Nephron progenitor cell (in vitro differentiated cells): ENCODE data around the gene CFAP300.
A peak's percentile ranks its signal among the peaks of the same experiment; 100 is the strongest.

Source experiments
- DNase-seq: peaks from one replicate; pipeline ENCODE4 v3.0.0; 2021
- H3K27ac Mint-ChIP-seq: 2 replicates; pipeline ENCODE4 v1.8.0; 2021; ENCODE audit warnings: mild to moderate bottlenecking, moderate library complexity, mixed read lengths
- H3K27me3 Mint-ChIP-seq: 2 replicates; pipeline ENCODE4 v1.8.0; 2021; ENCODE audit warnings: mild to moderate bottlenecking, low read depth, mixed read lengths; ENCODE audit not compliant: poor library complexity
- H3K36me3 Mint-ChIP-seq: 2 replicates; pipeline ENCODE4 v1.8.0; 2021; ENCODE audit warnings: low read depth, mixed read lengths
- H3K4me1 Mint-ChIP-seq: 2 replicates; pipeline ENCODE4 v1.8.0; 2021; ENCODE audit warnings: mixed read lengths
- H3K4me3 Mint-ChIP-seq: 2 replicates; pipeline ENCODE4 v1.8.0; 2021; ENCODE audit warnings: mild to moderate bottlenecking, moderate library complexity, mixed read lengths
- H3K9me3 Mint-ChIP-seq: 2 replicates; pipeline ENCODE4 v1.8.0; 2021; ENCODE audit warnings: mild to moderate bottlenecking, moderate library complexity, mixed read lengths
- CTCF ChIP-seq: fragments of 200-600 bp; sonication (generic); IDR thresholded peaks from 2 replicates; pipeline ENCODE4 v1.5.0; 2021; ENCODE audit warnings: antibody characterized with exemption

CFAP300 gene

DNA sequence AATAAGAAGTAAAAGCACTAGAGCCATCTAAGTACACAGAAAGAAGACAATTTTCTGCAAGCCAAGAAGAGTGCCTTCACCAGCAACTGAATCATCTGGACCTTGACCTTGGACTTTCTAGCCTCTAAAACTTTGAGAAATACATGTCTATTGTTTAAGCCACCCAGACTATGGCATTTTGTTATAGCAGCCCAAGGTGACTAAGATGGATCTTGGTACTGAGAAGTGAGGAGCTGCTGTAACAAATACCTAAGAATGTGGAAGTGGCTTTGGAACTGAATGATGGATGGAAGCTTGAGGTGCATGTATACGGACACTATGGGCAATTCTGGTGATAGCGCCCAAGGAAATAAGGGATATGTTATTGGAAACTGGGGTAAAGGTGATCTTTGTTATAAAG is 14.9 kb downstream of the CFAP300 start:
- Mint-ChIP-seq H3K4me3 (no peak overlapping the region), H3K36me3 (peaks cover 19% of the 10 kb centered on the region), H3K9me3 (no peaks in the 10 kb centered on the region), H3K27ac (no peak overlapping the region), H3K27me3 (peaks cover 3% of the 10 kb centered on the region), H3K4me1 (no peaks in the 10 kb centered on the region)
- no peak for DNase-seq
- no peak for TF ChIP-seq CTCF

DNA sequence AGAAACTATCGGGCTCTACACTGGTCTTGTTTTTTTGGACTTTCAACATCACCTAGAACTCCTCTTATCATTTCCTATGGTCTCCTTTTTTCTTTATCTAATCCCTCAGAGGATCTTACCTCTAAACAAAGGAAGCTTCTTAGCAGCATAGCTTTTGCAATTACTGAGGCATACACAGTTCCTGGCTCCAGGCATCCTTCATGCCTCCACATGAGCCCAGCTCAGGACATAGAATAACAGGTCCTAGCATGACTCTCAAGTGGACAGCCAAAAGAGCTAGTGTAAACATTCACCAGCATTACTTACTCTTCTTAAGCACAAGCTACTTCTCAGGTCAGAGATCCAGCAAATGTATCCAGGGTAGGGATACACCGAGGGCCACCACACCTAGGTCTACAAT is 17.1 kb downstream of the CFAP300 start:
- Mint-ChIP-seq H3K4me3 (no peak overlapping the region), H3K27me3 (peaks cover 3% of the 10 kb centered on the region), H3K9me3 (no peaks in the 10 kb centered on the region), H3K4me1 (no peaks in the 10 kb centered on the region), H3K36me3 (peaks cover 11% of the 10 kb centered on the region), H3K27ac (no peak overlapping the region)
- no peak for TF ChIP-seq CTCF
- DNase-seq: no peak

DNA sequence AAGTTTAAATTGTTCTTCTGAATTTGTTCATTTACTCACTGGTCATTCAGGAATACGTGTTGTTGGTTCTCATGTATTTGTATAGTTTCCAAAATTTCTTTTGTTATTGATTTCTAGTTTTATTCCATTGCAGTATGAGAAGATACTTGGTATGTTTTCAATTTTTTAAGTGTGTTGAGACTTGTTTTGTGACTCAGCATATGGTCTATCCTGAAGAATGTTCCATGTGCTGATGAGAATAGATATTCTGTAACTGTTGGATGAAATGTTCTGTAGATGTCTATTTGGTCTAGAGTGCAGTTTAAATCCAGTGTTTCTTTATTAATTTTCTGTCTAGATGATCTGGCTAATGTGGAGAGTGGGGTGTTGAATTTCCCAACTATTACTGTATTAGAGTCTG is 23.5 kb downstream of the CFAP300 start:
- Mint-ChIP-seq H3K4me1 (no peaks in the 10 kb centered on the region), H3K27me3 (no peaks in the 10 kb centered on the region), H3K9me3 (peaks cover 43% of the 10 kb centered on the region), H3K27ac (no peak overlapping the region), H3K4me3 (no peak overlapping the region), H3K36me3 (peaks cover 41% of the 10 kb centered on the region)
- no peak for DNase-seq
- no peak for TF ChIP-seq CTCF

DNA sequence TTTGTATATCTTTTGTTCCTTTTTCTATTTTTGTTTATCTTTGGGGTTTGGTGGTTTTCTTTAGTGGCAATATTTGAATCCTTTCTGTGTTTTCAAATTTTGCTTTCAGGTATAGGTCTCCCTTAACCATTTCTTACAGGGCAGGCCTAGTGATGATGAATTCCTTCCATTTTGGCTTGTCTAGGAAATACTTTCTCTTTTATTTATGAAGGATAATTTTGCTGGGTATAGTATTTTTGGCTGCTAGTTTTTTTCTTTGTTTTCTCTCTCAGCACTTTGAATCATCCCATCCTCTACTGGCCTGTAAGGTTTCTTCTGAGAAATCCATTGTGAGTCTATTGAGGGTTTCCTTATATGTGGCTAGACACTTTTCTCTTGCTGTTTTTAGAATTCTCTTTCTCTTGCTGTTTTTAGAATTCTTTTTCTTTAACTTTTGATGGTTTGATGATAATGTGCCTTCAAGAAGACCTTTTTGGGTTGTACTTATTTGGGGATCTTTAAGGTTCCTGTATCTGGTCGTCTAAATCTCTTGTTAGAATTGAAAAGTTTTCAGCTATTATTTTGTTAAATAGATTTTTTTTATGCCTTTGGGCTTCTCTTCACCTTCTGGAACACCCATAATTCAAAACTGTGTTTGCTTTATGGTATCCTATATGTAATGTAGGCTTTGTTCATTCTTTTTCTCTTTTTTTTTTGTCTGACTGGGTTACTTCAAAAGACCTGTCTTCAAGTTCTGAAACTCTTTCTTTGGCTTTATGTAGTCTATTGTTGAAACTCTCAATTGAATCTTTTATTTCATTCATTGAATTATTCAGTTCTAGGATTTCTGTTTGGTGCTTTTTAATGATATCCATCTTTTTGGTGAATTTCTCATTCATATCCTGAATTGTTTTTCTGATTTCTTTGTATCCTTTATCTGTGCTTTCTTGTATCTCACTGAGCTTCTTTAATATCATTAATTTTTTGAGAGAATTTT is 24.5 kb downstream of the CFAP300 start:
- H3K9me3 Mint-ChIP-seq: peaks cover 43% of the 10 kb centered on the region
- TF ChIP-seq CTCF: no peak
- H3K36me3 Mint-ChIP-seq: peaks cover 41% of the 10 kb centered on the region
- H3K27ac Mint-ChIP-seq: no peak overlapping the region
- no peaks in the 10 kb centered on the region for H3K27me3 Mint-ChIP-seq
- H3K4me3 Mint-ChIP-seq: no peak overlapping the region
- no peak for DNase-seq
- no peaks in the 10 kb centered on the region for H3K4me1 Mint-ChIP-seq

- peaks cover 43% of the 10 kb centered on the region for H3K9me3 Mint-ChIP-seq
- no peaks in the 10 kb centered on the region for H3K4me1 Mint-ChIP-seq
- no peak overlapping the region for H3K27ac Mint-ChIP-seq
- H3K27me3 Mint-ChIP-seq: no peaks in the 10 kb centered on the region
- no peak overlapping the region for H3K4me3 Mint-ChIP-seq
- H3K36me3 Mint-ChIP-seq: peaks cover 41% of the 10 kb centered on the region
- no peak for DNase-seq
- no peak for TF ChIP-seq CTCF
Observed at GRCh38 chr11:102073253-102073652, 26.0 kb downstream of the CFAP300 start.

GRCh38 chr11:102079625-102080024 is 32.4 kb downstream of the CFAP300 start:
- Mint-ChIP-seq H3K36me3 (no peaks in the 10 kb centered on the region), H3K4me1 (no peaks in the 10 kb centered on the region), H3K4me3 (no peak overlapping the region), H3K27me3 (no peaks in the 10 kb centered on the region), H3K9me3 (no peaks in the 10 kb centered on the region), H3K27ac (peak overlapping the region; percentile 33)
- no peak for DNase-seq
- TF ChIP-seq CTCF: no peak
